HG02981 (cell line): Measurements from ENCODE around the gene APOBEC3F.
A peak's percentile ranks its signal among the peaks of the same experiment; 100 is the strongest.
"Not testable (repeated sequence)": the region's sequence is repeated elsewhere in the genome, so short reads cannot be mapped to it uniquely, and the experiment has no call there.

Experiments
- ATAC-seq: cut with Tn5 transposase; IDR thresholded peaks from one replicate; pipeline ENCODE4 v1.9.1; 2021; ENCODE audit warnings: mild to moderate bottlenecking, moderate library complexity; ENCODE audit not compliant: unreplicated experiment

The APOBEC3F gene

DNA sequence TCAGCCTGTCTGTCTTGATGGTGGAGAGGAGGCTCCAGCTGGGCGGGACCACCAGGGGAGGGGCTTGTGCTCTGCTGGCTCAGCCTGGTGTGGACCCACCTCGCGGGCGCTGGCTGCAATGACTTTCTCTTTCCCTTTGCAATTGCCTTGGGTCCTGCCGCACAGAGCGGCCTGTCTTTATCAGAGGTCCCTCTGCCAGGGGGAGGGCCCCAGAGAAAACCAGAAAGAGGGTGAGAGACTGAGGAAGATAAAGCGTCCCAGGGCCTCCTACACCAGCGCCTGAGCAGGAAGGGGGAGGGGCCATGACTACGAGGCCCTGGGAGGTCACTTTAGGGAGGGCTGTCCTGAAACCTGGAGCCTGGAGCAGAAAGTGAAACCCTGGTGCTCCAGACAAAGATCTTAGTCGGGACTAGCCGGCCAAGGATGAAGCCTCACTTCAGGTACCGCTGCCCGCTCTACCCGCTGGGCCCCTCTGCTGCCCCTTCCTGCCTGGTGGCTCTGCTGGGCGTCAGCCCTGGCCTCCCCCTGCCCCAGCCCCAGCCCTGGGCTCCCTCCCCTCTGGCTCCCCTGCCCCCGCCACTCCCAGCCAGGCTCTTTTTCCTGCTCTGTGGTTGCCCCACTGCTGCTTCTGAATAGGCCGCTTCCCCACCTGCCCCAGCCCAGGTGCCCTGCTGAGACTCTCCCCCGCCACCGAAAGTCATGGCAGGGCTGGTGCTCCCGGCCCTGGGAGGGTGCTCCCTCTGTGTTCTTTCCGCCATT is at the start of gene APOBEC3F:
Gene APOBEC3F (plus strand): TSS at position 327 of the 759 bp plus-strand sequence. CDS start 97 bp downstream, at position 424.
- ATAC-seq = peak; percentile 94

DNA sequence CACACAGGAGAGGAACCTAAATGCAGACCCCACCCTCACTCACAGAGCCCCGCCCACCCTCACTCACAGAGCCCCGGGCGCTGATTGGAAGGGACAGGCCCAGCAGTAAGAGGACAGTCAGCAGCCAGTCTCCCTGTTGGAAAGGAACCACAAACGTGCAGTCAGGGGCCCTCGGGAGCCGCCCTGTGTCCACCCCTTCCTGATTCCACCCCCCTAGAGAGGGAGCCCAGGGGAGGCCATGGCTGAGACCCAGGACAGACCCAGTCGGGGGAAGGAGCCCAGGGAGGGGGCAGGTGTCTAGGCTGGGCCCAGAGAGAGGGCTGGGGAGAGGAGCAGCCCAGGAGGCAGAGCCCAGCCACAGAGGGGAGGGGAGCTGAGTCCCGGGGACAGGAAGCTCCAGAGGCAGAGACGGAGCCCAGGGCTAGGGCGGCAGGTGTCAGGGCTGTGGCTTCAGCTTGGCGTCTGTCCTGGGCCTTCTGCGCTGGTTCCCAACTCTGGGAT is 47.7 kb upstream of the APOBEC3F start:
- ATAC-seq = not testable (repeated sequence)

DNA sequence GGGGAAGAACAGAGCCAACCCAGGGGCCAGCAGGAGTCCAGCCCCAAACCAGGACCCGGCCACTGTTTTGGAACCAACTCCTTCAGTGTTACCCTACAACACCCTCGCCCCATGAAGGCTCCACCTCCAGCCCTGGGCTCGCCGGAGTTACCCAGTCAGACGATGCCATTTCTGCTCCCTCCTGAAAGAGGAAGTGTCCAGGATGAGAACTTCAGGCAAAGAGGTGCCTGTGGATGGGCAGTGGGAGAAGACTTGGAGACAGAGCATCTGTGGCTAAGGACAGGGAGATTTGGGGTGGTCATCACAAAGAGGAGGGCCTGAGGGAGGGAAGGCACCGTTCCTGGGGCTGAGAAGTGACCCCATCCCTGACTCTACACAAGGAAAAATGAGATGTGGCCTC is 44.6 kb upstream of the APOBEC3F start:
- ATAC-seq = no peak

DNA sequence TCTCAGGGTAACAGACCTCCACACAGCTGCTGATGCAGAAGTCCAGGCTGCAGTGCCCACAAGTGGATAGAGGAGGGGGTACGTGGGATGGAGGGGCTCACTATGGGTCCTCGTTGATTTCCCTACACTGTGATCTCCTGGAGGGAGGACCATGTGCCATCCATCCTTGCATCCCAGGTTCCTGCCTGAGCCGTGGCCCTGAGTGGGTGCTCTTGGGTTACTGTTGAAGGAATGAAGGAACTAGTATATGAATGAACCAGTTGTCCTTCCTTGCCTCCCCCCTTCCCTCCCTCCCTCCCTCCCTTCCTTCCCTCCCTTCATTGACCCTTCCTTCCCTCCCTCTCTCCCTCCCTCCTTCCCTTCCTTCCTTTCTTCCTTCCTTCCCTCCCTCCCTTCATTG is 43.1 kb upstream of the APOBEC3F start:
- no peak for ATAC-seq

DNA sequence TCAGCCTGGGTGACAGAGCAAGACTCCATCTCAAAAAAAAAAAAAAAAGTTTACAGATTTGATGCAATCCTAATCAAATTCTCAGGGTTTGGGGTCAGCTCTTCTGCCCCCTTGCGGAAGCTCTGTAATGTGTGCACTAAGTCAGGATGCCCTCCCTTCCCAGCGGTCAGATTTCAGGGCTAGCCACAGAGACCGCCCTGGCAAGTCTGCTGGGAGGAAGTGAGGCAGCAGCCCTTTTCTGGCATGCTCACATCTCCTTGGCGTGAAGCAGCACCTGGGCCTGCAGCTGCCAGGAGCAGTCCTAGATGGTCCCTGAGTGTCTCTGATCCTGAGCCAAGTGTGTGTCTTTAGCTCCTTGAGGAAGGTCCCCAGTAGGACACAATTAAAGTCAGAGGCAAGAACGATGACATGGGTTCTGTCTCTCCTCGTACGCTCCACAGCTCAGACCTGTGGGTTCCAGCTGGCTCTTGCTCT is 37.5 kb upstream of the APOBEC3F start:
- ATAC-seq = peak; percentile 79

DNA sequence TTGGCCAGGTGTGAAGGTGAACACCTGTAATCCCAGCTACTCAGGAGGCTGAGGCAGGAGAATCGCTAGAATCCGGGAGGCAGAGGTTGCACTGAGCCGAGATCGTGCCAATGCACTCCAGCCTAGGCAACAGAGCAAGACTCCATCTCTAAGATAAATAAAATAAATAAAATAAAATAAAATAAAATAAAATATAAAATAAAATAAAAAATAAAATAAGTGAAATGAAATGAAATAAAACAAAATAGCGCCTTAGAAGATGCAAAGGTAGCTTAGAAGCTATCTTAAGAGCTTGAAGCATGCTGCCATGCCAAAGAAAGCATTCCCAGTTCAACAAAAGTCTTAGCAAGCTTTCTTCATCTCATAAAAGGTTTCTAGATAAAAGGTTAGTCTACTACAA is 33.5 kb upstream of the APOBEC3F start:
- no peak for ATAC-seq

DNA sequence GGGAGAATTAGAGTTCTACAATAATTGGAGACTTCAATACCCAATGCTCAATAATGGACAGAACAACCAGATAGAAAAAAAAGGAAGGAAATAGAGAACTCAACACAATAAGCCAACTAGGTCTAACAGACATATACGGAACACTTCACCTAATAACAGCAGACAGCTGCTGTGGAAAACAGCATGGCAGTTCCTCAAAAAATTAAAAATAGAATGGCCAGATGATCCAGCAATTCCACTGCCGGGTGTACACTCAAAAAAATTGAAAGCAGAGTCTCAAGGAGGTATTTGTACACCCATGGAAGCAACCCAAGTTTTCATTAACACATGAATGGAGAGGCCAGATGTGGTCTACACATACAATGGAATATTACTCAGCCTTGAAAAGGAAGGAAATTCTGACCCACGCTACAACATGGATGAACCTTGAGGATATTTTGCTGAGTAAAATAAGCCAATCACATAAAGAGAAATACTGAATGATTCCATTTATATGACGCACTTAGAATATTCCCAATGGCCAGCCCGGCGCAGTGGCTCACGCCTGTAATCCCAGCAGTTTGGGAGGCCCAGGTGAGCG is 32.3 kb upstream of the APOBEC3F start:
- ATAC-seq = not testable (repeated sequence)

DNA sequence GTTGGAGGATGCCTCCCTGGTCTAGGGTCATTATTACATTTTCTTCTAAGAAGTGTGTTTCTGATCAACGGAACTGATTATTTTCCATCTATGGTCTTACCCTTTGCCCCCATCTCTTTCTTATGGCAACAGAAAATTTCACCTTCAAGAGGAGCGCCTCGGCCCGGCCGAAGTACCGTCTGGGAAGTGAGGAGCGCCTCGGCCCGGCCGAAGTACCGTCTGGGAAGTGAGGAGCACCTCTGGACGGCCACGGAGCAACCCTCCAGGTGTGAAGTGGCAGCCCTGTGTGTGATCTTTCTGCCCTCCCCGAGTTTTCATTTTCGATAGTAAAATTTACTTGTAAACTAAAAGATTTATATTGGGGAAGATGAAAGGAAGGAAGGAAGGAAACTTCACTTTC is 29.7 kb upstream of the APOBEC3F start:
- ATAC-seq = no peak

DNA sequence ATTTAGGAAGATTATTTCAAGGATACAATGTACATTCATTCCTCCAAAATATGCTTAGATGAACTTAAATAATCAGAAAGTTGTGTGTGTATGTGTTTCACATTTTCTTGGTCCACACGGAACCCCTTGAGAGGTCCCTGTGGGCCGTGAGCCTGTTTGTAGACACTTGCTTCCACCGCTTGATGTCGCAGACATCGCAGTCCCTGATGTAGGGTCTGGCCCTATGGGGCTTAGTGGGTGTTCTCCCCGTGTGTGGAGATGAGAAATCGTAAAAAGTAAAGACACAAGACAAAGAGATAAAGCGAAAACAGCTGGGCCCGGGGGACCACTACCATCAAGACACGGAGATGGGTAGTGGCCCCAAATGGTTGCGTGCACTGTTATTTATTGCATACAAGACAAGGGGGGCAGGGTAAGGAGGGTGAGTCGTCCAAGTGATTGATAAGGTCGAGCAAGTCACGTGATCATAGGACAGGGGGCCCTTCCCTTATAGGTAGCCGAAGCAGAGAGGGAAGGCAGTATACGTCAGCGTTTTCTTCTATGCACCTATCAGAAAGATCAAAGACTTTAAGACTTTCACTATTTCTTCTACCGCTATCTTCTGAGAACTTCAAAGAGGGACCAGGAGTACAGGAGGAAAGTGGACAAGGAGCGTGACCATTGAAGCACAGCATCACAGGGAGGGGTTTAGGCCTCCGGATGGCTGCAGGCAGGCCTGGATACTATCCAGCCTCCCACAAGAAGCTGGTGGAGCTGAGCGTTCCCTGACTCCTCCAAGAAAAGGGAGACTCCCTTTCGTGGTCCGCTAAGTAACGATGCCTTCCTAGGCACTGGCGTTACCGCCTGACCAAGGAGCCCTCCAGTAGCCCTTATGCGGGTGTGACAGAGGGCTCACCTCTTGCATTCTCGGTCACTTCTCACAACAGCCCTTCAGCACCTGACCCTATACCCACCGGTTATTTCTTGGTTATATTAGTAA is 27.8 kb upstream of the APOBEC3F start:
- ATAC-seq = no peak

DNA sequence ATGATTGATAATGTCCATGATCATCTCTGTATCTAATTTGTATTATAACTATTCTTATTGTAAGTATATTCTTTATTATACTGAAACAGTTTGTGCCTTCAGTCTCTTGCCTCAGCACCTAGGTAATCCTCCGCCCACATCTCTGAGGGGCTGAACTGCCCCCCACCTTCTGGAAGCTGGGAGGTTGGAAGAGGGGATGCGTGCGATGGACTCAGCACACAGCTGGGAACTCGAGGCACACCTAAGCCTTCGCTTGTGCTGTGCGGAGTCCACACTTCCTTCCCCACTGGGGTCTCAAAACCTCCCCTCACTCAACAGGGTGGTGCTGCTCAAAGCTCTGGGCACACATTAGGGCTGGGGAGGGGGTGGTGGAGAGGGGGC is 27.1 kb upstream of the APOBEC3F start:
- ATAC-seq = not testable (repeated sequence)

DNA sequence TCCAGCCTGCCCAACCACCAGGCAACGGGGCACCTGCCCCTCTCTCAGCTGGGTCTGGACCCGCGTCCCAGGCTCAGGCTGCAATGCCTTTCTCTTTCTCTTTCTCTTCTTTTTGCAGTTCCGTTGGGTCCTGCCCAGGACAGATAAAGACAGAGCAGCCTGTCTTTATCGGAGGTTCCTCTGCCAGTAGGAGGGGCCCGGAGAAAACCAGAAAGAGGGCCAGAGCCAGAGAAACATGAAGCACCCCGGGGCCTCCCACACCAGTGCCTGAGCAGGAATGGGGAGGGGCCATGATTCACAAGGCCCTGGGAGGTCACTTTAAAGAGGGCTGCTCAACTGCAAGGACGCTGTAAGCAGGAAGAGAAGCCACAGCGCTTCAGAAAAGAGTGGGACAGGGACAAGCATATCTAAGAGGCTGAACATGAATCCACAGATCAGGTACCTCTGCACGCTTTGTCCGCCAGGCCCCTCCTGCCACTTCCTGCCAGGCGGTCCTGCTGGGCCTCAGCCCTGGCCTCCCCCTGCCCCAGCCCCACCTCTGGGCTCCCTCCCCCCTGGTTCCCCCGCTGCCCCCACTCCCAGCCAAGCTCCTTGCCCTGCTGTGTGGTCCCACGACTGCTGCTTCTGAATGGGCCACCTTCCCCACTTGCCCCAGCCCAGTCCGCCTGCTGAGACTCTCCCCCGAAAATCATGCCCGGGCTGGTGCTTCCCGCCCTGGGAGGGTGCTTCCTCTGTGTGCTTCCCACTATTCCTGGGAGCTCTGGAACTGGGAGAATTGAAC is 26.5 kb upstream of the APOBEC3F start, which contains the start of gene APOBEC3C:
Gene APOBEC3C (plus strand): TSS at position 316 of the 781 bp plus-strand sequence. CDS start 106 bp downstream, at position 422.
- peak; percentile 68 for ATAC-seq

DNA sequence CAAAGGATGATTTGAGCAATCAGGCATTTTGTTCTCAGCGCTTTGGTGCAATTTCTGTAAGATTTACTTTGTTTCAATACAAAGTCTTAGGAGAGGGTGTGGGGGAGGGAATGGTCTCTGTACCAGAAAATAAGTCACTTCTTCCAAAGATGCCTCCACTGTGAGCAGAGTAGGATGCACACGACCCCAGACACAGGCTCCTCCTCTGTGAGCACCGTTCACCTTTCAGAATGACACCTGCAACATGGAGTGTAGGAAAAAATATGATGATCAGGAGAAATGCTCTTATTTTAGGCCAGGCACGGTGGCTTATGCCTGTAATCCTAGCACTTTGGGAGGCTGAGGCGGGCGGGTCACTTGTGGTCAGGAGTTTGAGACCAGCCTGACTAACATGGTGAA is 25.9 kb upstream of the APOBEC3F start:
- not testable (repeated sequence) for ATAC-seq

DNA sequence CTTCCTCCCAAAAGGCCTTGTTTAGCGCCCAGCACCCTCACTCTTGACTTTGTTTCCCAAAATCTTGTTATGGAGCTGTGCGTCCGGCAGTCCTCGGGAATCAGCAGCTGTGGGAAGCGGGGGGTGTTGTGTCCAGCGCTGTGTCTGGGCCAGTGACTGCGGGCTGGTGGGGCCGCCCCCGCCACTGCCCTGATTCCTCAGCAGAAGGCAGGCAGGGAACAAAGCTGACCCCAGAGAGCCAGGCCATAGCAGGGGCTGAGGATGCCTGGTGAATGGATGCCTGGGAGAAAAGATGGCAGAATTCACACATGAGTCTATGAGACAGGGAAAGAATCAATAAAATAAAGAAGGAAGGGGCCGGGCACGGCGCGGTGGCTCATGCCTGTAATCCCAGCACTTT is 24.1 kb upstream of the APOBEC3F start:
- ATAC-seq = no peak

DNA sequence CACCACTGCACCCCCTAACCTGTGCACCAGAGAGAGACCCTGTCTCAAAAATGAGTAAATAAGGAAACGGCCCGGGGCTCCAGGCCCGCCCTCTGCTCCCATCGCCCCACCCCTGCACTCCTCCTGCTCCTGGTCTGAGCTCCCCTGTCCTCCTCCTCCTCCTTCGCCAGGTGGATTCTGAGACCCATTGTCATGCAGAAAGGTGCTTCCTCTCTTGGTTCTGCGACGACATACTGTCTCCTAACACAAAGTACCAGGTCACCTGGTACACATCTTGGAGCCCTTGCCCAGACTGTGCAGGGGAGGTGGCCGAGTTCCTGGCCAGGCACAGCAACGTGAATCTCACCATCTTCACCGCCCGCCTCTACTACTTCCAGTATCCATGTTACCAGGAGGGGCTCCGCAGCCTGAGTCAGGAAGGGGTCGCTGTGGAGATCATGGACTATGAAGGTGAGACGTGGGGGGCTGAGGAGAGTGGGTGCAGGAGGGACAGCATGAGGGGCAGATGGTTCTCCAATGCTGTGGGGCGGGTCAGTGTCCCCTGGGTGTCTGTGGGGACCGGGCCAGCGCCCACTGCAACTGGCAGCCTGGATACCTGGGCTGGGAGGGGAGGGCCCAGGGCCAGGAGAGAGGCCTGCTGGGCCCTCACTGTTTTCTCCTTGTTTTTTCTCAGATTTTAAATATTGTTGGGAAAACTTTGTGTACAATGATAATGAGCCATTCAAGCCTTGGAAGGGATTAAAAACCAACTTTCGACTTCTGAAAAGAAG is 22.9 kb upstream of the APOBEC3F start:
- ATAC-seq = no peak

DNA sequence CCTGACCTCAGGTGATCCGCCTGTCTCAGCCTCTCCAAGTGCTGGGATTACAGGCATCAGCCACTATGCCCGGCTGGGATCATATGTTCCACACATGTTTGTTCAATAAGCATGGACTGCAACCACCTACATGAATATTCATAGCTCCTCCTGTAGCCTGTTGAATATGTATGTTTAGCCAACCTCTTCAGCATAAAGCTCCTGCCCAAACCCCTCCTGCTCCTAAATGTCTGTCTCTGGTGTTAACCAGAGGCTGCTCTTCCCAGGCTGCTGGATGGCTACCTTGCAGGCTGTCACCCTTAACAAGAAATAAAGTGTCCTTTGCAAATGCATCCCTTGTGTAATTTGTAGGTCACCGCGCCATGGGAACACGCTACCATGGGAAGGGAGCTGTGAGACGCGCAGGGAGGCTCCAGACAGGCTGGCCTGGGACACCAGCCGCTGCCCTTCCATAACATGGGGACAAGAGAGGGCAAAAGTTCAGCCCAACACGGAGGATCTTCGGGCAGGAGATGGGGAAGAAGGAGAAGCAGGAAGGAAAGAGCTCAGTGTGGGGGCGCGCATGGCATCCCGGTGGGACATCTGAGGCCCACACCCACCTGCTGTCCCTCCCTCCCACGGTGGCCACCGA is 20.5 kb upstream of the APOBEC3F start:
- ATAC-seq = not testable (repeated sequence)

DNA sequence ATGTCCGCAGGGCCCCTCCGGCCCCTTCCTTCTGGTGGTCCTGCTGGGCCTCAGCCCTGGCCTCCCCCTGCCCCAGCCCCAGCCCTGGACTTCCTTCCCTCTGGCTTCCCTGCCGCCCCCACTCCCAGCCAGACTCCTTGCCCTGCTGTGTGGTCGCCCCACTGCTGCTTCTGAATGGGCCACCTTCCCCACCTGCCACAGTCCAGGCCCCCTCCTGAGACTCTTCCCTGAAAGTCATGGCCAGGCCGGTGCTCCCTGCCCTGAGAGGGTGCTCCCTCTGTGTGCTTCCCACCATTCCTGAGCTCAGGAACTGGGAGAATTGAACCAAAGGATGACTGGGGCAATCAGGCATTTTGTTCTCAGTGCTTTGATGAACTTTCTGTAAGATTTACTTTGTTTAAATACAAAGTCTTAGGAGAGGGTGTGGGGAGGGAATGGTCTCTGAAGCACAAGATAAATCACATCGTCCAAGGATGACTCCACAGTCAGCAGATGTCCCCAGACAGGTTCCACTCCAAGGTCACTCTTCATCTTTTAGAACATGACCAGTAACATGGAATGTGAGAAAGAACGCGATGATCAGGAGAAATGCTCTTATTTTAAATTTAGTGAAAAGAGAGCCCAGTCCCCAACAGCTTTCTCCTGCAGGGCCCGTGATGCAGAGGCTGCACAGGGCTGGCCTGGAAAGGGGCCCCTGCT is 19.0 kb upstream of the APOBEC3F start:
- no peak for ATAC-seq

DNA sequence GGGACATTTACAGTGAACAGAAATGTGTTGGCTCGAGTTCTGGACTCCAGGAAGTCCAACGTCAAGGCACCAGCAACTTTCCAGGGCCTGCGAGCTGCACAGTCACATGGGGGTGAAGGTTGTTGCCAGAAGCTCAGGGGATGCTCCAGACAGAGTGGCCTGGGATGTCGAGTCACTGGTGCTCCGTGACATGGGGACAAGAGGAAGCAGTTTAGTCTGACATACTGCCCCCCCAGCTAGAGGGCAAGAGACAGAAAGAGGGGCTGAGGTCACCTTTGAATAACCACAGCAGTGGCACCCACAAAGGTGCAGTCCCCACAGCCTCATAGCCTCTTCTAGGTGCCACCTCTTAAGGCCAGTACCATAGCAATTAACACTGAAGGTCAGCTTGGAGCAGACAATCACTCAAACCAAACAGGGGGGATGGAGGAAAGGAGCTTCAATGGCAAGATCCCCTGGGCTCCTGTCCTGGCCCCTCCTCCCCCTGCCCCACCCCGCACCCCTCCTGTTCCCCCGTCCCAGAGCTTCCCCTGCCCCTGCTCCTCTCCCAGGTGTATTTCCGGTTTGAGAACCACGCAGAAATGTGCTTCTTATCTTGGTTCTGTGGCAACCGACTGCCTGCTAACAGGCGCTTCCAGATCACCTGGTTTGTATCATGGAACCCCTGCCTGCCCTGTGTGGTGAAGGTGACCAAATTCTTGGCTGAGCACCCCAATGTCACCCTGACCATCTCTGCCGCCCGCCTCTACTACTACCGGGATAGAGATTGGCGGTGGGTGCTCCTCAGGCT is 15.9 kb upstream of the APOBEC3F start:
- no peak for ATAC-seq
